Liver (tissue), 3 donors: ENCODE data around the gene ATAD3A.

Source experiments
- FOXA2 ChIP-seq: IDR thresholded peaks from 2 replicates; pipeline ENCODE4 v1.6.1; 2016; ENCODE audit warnings: antibody characterized with exemption
- GABPA ChIP-seq, 2 donors: IDR thresholded peaks in 1 of 2; conservative IDR thresholded peaks in 1 of 2; 2 replicates each; pipeline ENCODE4 v1.6.1; 2016; ENCODE audit warnings: antibody characterized with exemption in 2 of 2, mild to moderate bottlenecking in 1 of 2, moderate library complexity in 1 of 2
- HNF4G ChIP-seq: IDR thresholded peaks from 2 replicates; pipeline ENCODE4 v1.6.1; 2016; ENCODE audit warnings: antibody characterized with exemption
- JUND ChIP-seq, 2 donors: IDR thresholded peaks; 2 replicates each; pipeline ENCODE4 v1.6.1; 2016; ENCODE audit warnings: antibody characterized with exemption in 2 of 2
- RAD21 ChIP-seq, 2 donors: IDR thresholded peaks; 2 replicates each; pipeline ENCODE4 v1.6.1; 2016; ENCODE audit warnings: antibody characterized with exemption in 2 of 2, mild to moderate bottlenecking in 2 of 2
- RXRA ChIP-seq, 2 donors: IDR thresholded peaks; 2 replicates each; pipeline ENCODE4 v1.6.1; 2017 to 2018; ENCODE audit warnings: antibody characterized with exemption in 2 of 2, mild to moderate bottlenecking in 1 of 2
- SP1 ChIP-seq: IDR thresholded peaks from 2 replicates; pipeline ENCODE4 v1.6.1; 2018; ENCODE audit warnings: antibody characterized with exemption, mild to moderate bottlenecking
- TF ChIP-seq, protein P1 (sequence below): fragments of 150-350 bp; IDR thresholded peaks from 2 replicates; pipeline ENCODE4 v1.5.1; 2017; ENCODE audit warnings: improper control_type of control experiment, low read depth, low read length; ENCODE audit not compliant: missing input control
- TF ChIP-seq, protein P2 (sequence below): IDR thresholded peaks from 2 replicates; pipeline ENCODE4 v1.6.1; 2016; ENCODE audit warnings: antibody characterized with exemption
- donor health status: healthy.
- donor health status: healthy.

DNA sequence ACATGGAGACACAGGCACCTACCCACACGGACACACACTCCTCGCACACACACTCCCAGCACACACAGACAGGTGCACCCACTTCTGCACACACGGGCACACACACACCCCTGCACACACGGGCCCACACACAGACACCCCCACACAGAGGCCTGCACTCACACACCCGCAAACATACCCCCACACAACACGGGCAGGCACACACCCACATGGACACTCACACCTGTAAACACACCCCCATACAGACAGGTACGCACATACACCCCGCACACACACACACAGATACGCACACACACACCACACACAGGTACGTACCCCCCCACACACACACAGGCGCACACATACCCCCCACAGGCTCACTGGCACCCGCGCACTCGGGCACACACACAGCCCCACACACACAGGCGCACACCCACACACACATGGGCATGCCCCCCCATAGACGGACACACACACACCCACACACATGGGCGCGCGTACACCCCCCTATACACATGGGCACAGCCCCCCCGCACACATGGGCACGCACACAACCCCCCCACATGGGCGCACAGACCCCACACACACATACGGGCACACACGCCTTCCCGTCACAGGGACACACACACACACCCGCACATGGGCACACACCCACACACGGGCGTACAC lies 6.1 kb downstream of the ATAD3A start:
- TF ChIP-seq, protein P1, sequence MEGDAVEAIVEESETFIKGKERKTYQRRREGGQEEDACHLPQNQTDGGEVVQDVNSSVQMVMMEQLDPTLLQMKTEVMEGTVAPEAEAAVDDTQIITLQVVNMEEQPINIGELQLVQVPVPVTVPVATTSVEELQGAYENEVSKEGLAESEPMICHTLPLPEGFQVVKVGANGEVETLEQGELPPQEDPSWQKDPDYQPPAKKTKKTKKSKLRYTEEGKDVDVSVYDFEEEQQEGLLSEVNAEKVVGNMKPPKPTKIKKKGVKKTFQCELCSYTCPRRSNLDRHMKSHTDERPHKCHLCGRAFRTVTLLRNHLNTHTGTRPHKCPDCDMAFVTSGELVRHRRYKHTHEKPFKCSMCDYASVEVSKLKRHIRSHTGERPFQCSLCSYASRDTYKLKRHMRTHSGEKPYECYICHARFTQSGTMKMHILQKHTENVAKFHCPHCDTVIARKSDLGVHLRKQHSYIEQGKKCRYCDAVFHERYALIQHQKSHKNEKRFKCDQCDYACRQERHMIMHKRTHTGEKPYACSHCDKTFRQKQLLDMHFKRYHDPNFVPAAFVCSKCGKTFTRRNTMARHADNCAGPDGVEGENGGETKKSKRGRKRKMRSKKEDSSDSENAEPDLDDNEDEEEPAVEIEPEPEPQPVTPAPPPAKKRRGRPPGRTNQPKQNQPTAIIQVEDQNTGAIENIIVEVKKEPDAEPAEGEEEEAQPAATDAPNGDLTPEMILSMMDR, result no peak
- TF ChIP-seq SP1 (no peak), GABPA (IDR thresholded peaks at IDR 0.05 in 1 of 2, conservative IDR thresholded peaks at IDR 0.05 in 1 of 2) (no peak), FOXA2 (no peak), HNF4G (no peak), RXRA (IDR thresholded peaks at IDR 0.05) (no peak), JUND (IDR thresholded peaks at IDR 0.05) (no peak), RAD21 (IDR thresholded peaks at IDR 0.05) (no peak)
- TF ChIP-seq, protein P2, sequence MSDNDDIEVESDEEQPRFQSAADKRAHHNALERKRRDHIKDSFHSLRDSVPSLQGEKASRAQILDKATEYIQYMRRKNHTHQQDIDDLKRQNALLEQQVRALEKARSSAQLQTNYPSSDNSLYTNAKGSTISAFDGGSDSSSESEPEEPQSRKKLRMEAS, result no peak
